Measurements from ENCODE around the gene TMEM25.

Gene TMEM25

GRCh38 chr11:118581057-118581456, 50.1 kb downstream of the TMEM25 start:
- no peak for DNase-seq (ENCODE audit: low read depth, low spot score)

All from astrocyte of the hippocampus (primary cell).